DOHH2 (cell line): Measurements from ENCODE around the gene BMAL2.

Experiments
- EZH2phosphoT487 ChIP-seq: fragments of 200-600 bp; sonication (generic); IDR thresholded peaks from 2 replicates; pipeline ENCODE4 v1.6.1; 2017; ENCODE audit warnings: borderline replicate concordance, mild to moderate bottlenecking, antibody characterized with exemption, low read length, moderate library complexity, mixed read lengths
- TF ChIP-seq, protein P1 (sequence below): fragments of 200-600 bp; sonication (generic); IDR thresholded peaks from one replicate; pipeline ENCODE4 v1.5.1; 2014; ENCODE audit warnings: antibody characterized with exemption, mild to moderate bottlenecking, low read depth, low read length; ENCODE audit not compliant: poor library complexity, severe bottlenecking

DNA sequence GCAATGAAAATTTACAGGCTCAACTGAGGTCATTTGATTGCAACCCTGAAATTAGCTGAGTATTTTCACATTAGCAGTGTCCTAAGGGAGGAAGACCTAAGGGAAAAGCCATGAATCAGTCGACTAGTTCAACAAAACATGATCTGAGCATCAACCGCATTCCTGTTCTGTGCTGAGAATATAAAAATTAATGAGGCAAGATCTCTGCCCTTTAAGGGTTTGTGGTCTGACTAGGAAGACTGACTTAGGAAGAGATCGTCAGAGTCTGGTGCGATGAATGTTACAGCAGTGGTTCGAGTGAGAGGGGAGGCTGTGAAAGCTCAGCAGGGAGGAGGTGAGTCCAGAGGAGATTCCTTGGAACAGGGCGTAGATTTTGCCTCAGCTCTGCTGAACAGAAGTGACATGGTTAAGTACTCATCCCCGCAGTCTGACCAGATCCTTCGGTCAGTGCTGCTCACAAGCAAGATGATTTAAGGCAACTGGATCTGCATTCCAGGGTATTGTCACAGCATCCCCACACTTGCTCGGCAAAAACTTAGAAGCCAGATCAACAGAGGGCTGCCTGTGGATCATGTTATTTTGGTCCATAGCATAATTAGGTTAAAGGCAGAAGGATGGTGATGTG is 49.6 kb downstream of the BMAL2 start:
- TF ChIP-seq, protein P1, sequence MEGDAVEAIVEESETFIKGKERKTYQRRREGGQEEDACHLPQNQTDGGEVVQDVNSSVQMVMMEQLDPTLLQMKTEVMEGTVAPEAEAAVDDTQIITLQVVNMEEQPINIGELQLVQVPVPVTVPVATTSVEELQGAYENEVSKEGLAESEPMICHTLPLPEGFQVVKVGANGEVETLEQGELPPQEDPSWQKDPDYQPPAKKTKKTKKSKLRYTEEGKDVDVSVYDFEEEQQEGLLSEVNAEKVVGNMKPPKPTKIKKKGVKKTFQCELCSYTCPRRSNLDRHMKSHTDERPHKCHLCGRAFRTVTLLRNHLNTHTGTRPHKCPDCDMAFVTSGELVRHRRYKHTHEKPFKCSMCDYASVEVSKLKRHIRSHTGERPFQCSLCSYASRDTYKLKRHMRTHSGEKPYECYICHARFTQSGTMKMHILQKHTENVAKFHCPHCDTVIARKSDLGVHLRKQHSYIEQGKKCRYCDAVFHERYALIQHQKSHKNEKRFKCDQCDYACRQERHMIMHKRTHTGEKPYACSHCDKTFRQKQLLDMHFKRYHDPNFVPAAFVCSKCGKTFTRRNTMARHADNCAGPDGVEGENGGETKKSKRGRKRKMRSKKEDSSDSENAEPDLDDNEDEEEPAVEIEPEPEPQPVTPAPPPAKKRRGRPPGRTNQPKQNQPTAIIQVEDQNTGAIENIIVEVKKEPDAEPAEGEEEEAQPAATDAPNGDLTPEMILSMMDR, result no peak
- no peak for TF ChIP-seq EZH2phosphoT487
